NCI-H510A (cell line): ENCODE data around the gene GDI2.

ENCODE experiments used
- DNase-seq: peaks from one replicate; lab custom pipeline; 2025; lab: John Stamatoyannopoulos, UW

GDI2 gene

DNA sequence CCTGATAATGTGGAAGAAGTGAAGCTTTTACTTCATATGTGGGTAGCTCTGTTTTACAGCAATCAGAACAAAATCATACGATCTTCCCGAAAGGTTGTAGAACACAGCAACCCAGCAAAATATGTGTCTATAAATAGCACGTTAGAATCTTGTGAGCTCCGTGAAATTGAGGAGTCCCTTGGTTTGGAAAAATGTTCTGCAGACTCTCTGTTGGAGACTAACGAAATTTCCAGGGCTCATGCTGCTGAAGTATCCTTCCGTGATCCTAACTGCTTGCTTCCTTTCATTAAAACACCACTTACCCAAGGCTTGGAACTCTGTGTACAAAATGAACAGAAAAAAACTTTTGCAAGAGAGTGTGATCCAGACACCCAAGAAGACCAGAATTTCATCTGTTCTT is 71.1 kb downstream of the GDI2 start:
- no peak for DNase-seq

DNA sequence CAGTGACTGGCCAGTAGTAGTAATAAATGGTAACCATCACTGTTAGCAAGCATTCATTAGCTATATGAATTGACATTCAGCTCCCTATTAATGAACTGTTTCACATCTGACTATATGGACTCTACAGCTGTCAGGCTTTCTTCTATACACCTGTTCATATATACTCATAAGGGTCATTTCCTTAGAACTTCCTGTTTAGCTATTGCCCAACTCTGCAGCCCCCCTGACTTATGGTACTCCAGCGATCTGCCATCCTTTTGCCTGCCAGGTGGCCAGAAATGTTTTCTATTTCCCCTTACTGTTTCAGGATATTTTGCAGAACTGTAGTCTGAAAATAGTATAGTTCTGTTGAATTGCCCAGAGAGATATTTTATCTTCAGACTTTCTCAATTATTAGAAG is 72.0 kb downstream of the GDI2 start:
- no peak for DNase-seq

- no peak for DNase-seq
These were observed 74.8 kb downstream of the GDI2 start for GRCh38 chr10:5738427-5738826.

- DNase-seq: no peak
These were observed 75.9 kb downstream of the GDI2 start for GRCh38 chr10:5737352-5737751.

GRCh38 chr10:5736591-5736990 is 76.6 kb downstream of the GDI2 start:
- DNase-seq: no peak

- DNase-seq: no peak
These were observed 78.1 kb downstream of the GDI2 start for GRCh38 chr10:5735119-5735518.

DNA sequence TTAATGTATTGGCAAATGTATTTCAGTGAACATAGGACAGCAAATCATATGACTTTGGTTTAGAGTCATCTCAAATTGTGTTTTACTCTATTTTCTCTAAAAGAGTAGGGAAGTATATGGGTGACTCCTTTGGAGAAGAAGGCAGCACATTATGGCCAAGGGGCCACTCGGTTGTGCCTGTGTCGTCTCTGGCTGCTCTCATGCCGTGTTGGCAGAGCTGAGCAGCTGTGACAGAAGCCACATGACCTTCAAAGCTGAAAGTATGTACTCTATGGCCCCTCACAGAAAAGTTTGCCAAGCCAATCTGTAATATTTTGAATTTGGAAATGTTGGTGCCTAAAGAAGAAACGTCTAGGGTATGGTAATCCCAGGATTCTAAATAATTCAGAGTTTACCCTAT is 81.1 kb downstream of the GDI2 start:
- DNase-seq: no peak

DNA sequence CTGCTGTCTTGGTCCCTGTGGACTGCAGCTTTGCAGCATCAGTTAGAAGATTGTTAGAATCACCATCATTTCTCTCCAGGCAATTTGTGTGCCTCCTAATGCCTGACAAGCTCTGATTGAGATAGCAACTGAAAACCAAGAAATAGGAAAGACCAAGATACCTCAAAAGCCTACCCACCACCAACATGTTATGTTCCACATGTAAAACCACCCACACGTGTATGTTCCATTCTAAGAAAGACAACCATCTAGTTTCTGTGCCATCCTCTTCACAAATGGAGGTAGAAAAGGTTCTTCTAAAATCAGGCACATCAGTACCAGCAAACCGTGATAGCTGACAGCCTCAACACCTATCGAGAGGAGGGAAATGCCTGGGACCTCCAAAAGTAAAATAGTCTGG is 81.7 kb downstream of the GDI2 start:
- no peak for DNase-seq

DNA sequence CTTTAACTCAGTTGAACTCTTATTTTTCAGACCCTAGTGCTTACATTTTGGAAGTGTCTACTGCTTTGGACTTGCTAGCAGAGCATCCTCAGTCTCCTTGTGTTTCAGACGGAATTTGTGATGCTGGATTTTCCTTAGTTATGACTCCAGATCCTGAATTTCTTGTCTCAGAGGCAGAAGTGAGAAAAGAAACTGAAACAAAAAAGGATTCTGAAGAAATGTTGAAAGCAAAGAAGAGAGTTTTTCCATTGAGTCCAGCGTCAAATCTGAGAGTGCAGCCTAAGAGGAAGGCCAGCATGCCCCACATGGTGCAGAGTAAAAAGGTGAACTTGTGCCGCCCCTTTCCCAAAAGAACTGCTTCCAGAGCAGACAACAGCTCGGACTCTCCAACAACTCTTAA is 82.5 kb downstream of the GDI2 start:
- no peak for DNase-seq

GRCh38 chr10:5723692-5724091 is 89.5 kb downstream of the GDI2 start:
- no peak for DNase-seq

DNA sequence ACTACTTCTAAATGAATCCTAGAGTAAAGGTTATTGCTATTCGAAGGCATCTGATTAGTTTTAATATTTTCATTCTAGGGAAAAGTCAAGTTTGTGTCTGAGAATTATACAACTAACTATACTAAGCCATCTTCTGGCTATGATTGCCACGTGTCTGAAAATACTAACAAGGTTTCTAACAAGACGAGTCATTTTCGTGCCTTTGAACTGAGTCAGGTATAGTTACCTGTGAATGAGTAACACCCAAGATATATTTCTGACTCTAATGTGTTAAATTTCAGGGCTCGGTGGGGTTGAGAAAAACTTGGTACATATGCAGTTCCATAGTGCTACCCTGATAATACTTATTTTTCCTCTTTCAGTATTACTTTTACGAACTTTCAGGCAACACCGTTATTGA is 93.1 kb downstream of the GDI2 start:
- no peak for DNase-seq

DNA sequence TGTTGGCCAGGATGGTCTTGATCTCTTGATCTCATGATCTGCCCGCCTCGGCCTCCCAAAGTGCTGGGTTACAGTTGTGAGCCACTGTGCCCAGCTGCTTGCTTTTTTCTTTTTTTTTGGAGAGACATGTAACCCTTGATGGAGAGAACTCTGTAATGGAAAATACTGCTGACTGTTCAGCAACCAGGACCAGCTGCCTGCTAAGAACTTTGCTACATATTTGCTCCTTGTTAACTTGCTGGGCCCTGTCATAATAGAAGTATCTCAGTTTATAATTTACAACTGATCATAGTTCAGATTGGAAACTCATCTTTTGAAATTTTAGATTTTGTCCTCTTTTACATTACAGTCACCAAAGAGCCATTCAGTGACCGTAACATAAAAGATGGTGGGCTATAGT is 93.7 kb downstream of the GDI2 start:
- DNase-seq: no peak
